Thoracic aorta (tissue), 2 donors: ENCODE results near the gene DMXL2. TPM values are rescaled to one million over a fixed set of nuclear protein-coding genes. Genes with fewer than 3 reads are reported as not detected.

Experiments
- ATAC-seq: fragments of 150-250 bp; one replicate; pipeline ENCODE4 v1.8.0; 2017; ENCODE audit warnings: low read depth; ENCODE audit not compliant: insufficient number of reproducible peaks, low FRiP score
- DNase-seq: peaks from one replicate; pipeline ENCODE4 v3.0.0-alpha.2; 2020; ENCODE audit warnings: low spot score
- H3K27ac ChIP-seq, 2 donors: fragments of 200-600 bp; sonication (generic); 1 replicate in 1 of 2; 2 replicates in 1 of 2; pipeline ENCODE4 v1.5.1; 2016; ENCODE audit warnings: mild to moderate bottlenecking in 2 of 2, moderate library complexity in 2 of 2
- H3K27me3 ChIP-seq: fragments of 200-600 bp; sonication (generic); replicated peaks from 2 replicates; pipeline ENCODE4 v1.6.0; 2016; ENCODE audit warnings: mild to moderate bottlenecking; ENCODE audit not compliant: insufficient read depth
- H3K36me3 ChIP-seq: fragments of 200-600 bp; sonication (generic); one replicate; pipeline ENCODE4 v1.5.1; 2016
- H3K4me1 ChIP-seq, 2 donors: fragments of 200-600 bp; sonication (generic); 1 replicate in 1 of 2; 2 replicates in 1 of 2; pipeline versions ENCODE4 v1.5.1 to v1.6.0; 2016; ENCODE audit warnings: low read depth in 2 of 2, mild to moderate bottlenecking in 1 of 2; ENCODE audit not compliant: control insufficient read depth in 1 of 2
- H3K4me3 ChIP-seq: fragments of 200-600 bp; sonication (generic); 2 replicates; pipeline ENCODE4 v1.5.1; 2016; ENCODE audit warnings: mild to moderate bottlenecking
- H3K9me3 ChIP-seq: fragments of 200-600 bp; sonication (generic); 2 replicates; pipeline ENCODE4 v1.5.1; 2016
- total RNA-seq, 2 donors: library from RNA; depleted of rRNA; stranded (reverse); fragments of >200 nt; gene quantifications; one replicate each; pipeline versions ENCODE4 v1.1.0 to v1.2.3, GENCODE V29; 2016
- TF ChIP-seq, protein P1 (sequence below): fragments of 200-600 bp; sonication (generic); IDR thresholded peaks from one replicate; pipeline ENCODE4 v1.5.1; 2019; ENCODE audit warnings: antibody characterized with exemption

DMXL2 gene
- total RNA-seq, 2 donors from 2014 or later = 20.3 to 45.9 TPM

DNA sequence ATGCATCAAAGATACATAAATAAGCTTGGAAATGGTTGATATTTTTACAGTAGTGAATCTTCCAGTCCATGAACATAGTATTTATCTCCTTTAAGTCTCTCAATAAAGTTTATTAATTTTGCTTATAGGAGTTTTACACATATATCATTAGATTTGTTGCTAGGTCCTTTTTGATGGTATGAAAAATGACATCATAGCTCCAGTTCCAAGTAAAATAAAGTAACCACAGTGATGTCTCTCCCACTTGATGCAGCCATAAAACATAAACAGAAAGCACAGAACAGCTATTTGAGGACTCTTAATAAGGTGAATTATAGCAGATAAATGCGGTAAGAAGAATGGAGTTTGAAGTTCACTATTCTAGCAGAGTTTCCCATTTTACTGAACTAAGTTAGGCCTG, 20.8 kb downstream of the DMXL2 start:
- no peak for ATAC-seq
- no peaks in the 10 kb centered on the region for H3K9me3 ChIP-seq
- TF ChIP-seq, protein P1, sequence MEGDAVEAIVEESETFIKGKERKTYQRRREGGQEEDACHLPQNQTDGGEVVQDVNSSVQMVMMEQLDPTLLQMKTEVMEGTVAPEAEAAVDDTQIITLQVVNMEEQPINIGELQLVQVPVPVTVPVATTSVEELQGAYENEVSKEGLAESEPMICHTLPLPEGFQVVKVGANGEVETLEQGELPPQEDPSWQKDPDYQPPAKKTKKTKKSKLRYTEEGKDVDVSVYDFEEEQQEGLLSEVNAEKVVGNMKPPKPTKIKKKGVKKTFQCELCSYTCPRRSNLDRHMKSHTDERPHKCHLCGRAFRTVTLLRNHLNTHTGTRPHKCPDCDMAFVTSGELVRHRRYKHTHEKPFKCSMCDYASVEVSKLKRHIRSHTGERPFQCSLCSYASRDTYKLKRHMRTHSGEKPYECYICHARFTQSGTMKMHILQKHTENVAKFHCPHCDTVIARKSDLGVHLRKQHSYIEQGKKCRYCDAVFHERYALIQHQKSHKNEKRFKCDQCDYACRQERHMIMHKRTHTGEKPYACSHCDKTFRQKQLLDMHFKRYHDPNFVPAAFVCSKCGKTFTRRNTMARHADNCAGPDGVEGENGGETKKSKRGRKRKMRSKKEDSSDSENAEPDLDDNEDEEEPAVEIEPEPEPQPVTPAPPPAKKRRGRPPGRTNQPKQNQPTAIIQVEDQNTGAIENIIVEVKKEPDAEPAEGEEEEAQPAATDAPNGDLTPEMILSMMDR = no peak
- H3K36me3 ChIP-seq = no peaks in the 10 kb centered on the region
- H3K4me1 ChIP-seq = no peaks in the 10 kb centered on the region
- DNase-seq = no peak
- H3K27me3 ChIP-seq = no peaks in the 10 kb centered on the region
- H3K27ac ChIP-seq = no peak overlapping the region
- H3K4me3 ChIP-seq = no peak overlapping the region

DNA sequence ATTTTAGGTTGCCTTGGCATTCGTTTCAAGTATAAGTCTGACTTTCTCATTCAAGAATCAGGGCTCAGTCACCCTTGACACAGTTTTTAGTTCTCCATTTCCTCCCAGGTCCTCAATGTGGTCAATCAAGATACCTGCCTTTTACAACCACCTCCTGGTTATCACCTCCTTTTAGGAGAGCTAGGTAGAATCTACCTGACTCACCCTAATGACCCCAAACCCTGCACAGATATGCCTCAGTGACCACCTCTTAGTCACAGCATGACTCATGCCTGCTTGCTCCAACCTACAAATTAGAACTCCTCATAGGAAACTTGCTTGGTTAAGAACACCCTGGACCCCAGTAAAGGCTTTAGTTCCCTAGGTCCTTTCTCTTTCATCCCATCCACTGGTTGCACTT, 22.5 kb downstream of the DMXL2 start:
- TF ChIP-seq, protein P1 = no peak
- ATAC-seq (no peak), DNase-seq (no peak)
- no peak overlapping the region for H3K4me3 ChIP-seq
- no peaks in the 10 kb centered on the region for H3K27me3 ChIP-seq
- no peak overlapping the region for H3K27ac ChIP-seq
- H3K4me1 ChIP-seq = no peaks in the 10 kb centered on the region
- H3K36me3 ChIP-seq = no peaks in the 10 kb centered on the region
- H3K9me3 ChIP-seq = no peaks in the 10 kb centered on the region

DNA sequence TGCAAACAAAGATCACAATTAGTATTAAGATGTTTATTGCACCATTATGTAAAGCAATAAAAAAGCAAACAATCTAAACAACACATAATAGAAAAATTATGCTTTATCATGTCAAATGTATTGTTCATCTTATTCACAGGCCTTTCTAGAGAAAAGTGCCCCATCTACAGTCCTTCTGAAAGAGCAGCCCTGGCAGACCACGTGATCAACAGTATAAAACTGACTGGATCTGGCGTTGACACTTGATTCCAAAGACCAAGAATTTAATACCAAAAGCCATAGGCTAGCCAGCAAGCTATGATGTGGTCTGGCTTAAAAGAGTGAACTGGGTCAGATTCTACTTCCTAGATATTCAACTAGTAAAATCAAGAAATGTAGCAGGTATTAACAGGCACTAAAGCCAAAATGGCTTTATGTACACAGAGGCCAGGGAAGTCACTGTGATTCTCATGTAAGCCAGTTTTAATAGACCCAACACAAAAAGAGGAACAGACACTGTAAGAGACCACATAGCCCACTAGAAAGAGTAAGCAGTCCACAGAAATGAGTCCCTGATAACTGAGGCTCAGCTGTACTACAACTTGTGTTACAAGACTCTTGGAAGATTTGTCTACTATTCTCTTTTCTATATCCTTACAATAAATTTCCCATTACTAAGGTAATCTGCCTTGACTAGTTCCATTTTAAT, 32.5 kb downstream of the DMXL2 start:
- H3K27me3 ChIP-seq = no peaks in the 10 kb centered on the region
- H3K4me1 ChIP-seq = peaks cover 0 to 3% of the 10 kb centered on the region in 2 donors
- ATAC-seq (no peak), DNase-seq (no peak)
- no peak overlapping the region for H3K27ac ChIP-seq
- TF ChIP-seq, protein P1 = no peak
- no peak overlapping the region for H3K4me3 ChIP-seq
- no peaks in the 10 kb centered on the region for H3K9me3 ChIP-seq
- no peaks in the 10 kb centered on the region for H3K36me3 ChIP-seq

DNA sequence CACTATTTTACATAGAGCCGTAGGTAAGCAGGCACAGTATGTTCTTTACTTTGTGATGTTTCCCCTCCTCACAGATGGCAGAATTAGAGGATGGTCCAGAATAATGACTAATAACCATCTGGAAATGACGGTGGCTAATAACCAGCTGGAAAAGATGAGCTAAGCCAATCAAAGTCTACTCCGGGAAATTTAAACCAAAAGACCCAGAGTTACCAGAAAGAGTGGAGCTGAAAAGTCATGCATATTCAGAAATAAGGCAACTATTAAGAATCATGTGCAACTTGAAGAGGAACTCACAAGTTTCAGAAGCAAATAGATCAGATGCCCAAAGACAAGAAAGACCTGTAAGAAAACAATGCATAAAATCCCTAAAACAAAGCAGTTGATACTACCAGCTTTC, 33.6 kb downstream of the DMXL2 start:
- no peaks in the 10 kb centered on the region for H3K27me3 ChIP-seq
- no peak for ATAC-seq

DNA sequence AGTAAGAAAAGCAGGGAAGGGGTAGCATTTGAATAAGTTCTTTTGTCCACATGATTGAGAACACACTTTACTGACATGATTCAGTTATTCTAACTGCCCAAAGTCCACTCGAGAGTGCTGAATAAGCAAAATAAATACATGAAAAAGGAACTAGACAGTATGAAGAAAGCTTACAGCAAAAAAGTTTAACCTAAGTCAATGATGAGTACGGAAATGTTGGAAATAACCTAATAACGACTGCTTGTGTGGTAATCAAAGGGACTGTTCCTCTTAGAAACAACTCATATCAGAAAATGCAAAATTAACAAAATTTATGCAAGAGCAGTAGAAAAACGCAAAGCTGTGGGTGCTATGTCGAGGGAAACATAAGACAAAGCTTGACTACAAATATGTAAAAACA, 36.6 kb downstream of the DMXL2 start:
- H3K36me3 ChIP-seq = no peaks in the 10 kb centered on the region
- no peak overlapping the region for H3K4me3 ChIP-seq
- DNase-seq (no peak), ATAC-seq (no peak)
- peaks cover 7% of the 10 kb centered on the region for H3K9me3 ChIP-seq
- H3K27ac ChIP-seq = no peak overlapping the region
- TF ChIP-seq, protein P1 = no peak
- H3K4me1 ChIP-seq = peaks cover 0 to 3% of the 10 kb centered on the region in 2 donors
- H3K27me3 ChIP-seq = no peaks in the 10 kb centered on the region

More for the DNA sequence above, 33.6 kb downstream of the DMXL2 start:
- peaks cover 0 to 3% of the 10 kb centered on the region in 2 donors for H3K4me1 ChIP-seq
- TF ChIP-seq, protein P1 = no peak
- H3K36me3 ChIP-seq = no peaks in the 10 kb centered on the region
- H3K9me3 ChIP-seq = no peaks in the 10 kb centered on the region
- no peak overlapping the region for H3K27ac ChIP-seq
- DNase-seq = no peak
- H3K4me3 ChIP-seq = no peak overlapping the region
